Hepatocyte (in vitro differentiated cells): ENCODE measurements around the gene FRMD4B.

ENCODE experiments used
- CTCF ChIP-seq: fragments of 200-600 bp; sonication (generic); IDR thresholded peaks from 2 replicates; pipeline ENCODE4 v1.5.1; 2016; ENCODE audit warnings: antibody characterized with exemption, mild to moderate bottlenecking; ENCODE audit not compliant: poor library complexity
- EZH2 ChIP-seq: fragments of 200-600 bp; sonication (generic); IDR thresholded peaks from 2 replicates; pipeline ENCODE4 v1.6.1; 2016; ENCODE audit warnings: antibody characterized with exemption, mild to moderate bottlenecking, borderline replicate concordance
- EZH2phosphoT487 ChIP-seq: fragments of 200-600 bp; sonication (generic); IDR thresholded peaks from one replicate; pipeline ENCODE4 v1.6.1; 2018; ENCODE audit warnings: antibody characterized with exemption, mild to moderate bottlenecking, low read depth, moderate library complexity; ENCODE audit not compliant: unreplicated experiment, severe bottlenecking

- TF ChIP-seq CTCF, result no peak
- TF ChIP-seq EZH2, result no peak
- no peak for TF ChIP-seq EZH2phosphoT487
Measured at GRCh38 chr3:69126999-69127398, 258.9 kb downstream of the FRMD4B start.
